K562 (cell line): ENCODE results near the gene HSPB1. TPM values are rescaled to one million over a fixed set of nuclear protein-coding genes. Genes with fewer than 3 reads are reported as not detected.

Experiments used
- BHLHE40 ChIP-seq: IDR thresholded peaks from 2 replicates; pipeline ENCODE4 v1.6.1; 2011; ENCODE audit warnings: low read length, improper control_type of control experiment
- C11orf30 ChIP-seq: fragments of 450-650 bp; IDR thresholded peaks from 2 replicates; pipeline ENCODE4 v1.6.1; 2016; ENCODE audit warnings: low read depth, mild to moderate bottlenecking
- CREB1 ChIP-seq, 2 experiments: sonication (generic) in 1 of 2; formaldehyde crosslinking in 1 of 2; IDR thresholded peaks; 2 replicates each; pipeline versions ENCODE4 v1.6.1 to v1.8.0; 2012 to 2022; ENCODE audit warnings: inconsistent platforms in 1 of 2, mild to moderate bottlenecking in 1 of 2, missing genetic modification reagents in 1 of 2, moderate library complexity in 1 of 2
- ELF2 ChIP-seq: fragments of 250-450 bp; sonication (Bioruptor Pico); IDR thresholded peaks from 2 replicates; pipeline ENCODE4 v1.5.0; 2021; ENCODE audit warnings: mild to moderate bottlenecking
- EZH2 ChIP-seq: IDR thresholded peaks from 2 replicates; pipeline ENCODE4 v1.6.1; 2012; ENCODE audit warnings: low read depth, mild to moderate bottlenecking, inconsistent platforms, low read length, borderline replicate concordance
- GATAD2B ChIP-seq: fragments of 450-650 bp; IDR thresholded peaks from 2 replicates; pipeline ENCODE4 v1.6.1; 2017; ENCODE audit warnings: mild to moderate bottlenecking, borderline replicate concordance
- IFI16 ChIP-seq: fragments of 250-450 bp; sonication (Bioruptor Pico); IDR thresholded peaks from 2 replicates; pipeline ENCODE4 v2.1.2; 2022; ENCODE audit warnings: mild to moderate bottlenecking, inconsistent platforms
- KDM1A ChIP-seq, 2 experiments: fragments of 450-650 bp; IDR thresholded peaks; 2 replicates each; pipeline ENCODE4 v1.6.1; 2016; ENCODE audit warnings: mild to moderate bottlenecking in 2 of 2
- NFE2L1 ChIP-seq: fragments of 450-650 bp; IDR thresholded peaks from 2 replicates; pipeline ENCODE4 v1.6.1; 2016; ENCODE audit warnings: missing genetic modification characterization, low read depth, mild to moderate bottlenecking, missing compliant biosample characterization, moderate library complexity, borderline replicate concordance
- NKRF ChIP-seq: fragments of 450-650 bp; IDR thresholded peaks from 2 replicates; pipeline ENCODE4 v1.6.1; 2016; ENCODE audit warnings: borderline replicate concordance
- RBM15 ChIP-seq: fragments of 200-400 bp; formaldehyde crosslinking; IDR thresholded peaks from 2 replicates; pipeline ENCODE4 v1.6.1; 2018; ENCODE audit warnings: mild to moderate bottlenecking, low read length, moderate library complexity; ENCODE audit not compliant: insufficient read depth
- STAG1 ChIP-seq: sonication (generic); formaldehyde crosslinking; IDR thresholded peaks from 2 replicates; pipeline ENCODE4 v1.5.0; 2020; ENCODE audit warnings: missing genetic modification reagents, borderline replicate concordance
- TBP ChIP-seq: optimal IDR thresholded peaks from 2 replicates; pipeline ENCODE3; 2011; ENCODE audit warnings: low read depth, low read length, improper control_type of control experiment
- TEAD1 ChIP-seq, 2 experiments: fragments of 450-650 bp in 1 of 2; sonication (generic) in 1 of 2; formaldehyde crosslinking; IDR thresholded peaks; 2 replicates each; pipeline versions ENCODE4 v1.4.0 to v1.8.0; 2020 to 2022; ENCODE audit warnings: mild to moderate bottlenecking in 2 of 2, missing genetic modification reagents in 1 of 2
- YY1 ChIP-seq, 3 experiments: IDR thresholded peaks; 2 replicates each; pipeline ENCODE4 v1.6.1; 2011; ENCODE audit warnings: low read length in 2 of 3, mild to moderate bottlenecking in 2 of 3, moderate library complexity in 2 of 3, borderline replicate concordance in 1 of 3, control low read depth in 1 of 3, low read depth in 1 of 3; ENCODE audit not compliant: insufficient read depth in 3 of 3, insufficient replicate concordance in 2 of 3, control insufficient read depth in 1 of 3, insufficient read length in 1 of 3; ENCODE audit errors: extremely low read depth in 1 of 3
- ZNF133 ChIP-seq: fragments of 250-450 bp; sonication (Bioruptor Pico); IDR thresholded peaks from 2 replicates; pipeline ENCODE4 v1.4.0; 2020; ENCODE audit warnings: mild to moderate bottlenecking
- ZNF239 ChIP-seq: fragments of 250-450 bp; sonication (Bioruptor Pico); IDR thresholded peaks from 2 replicates; pipeline ENCODE4 v1.4.0; 2020; ENCODE audit warnings: mild to moderate bottlenecking
- ZNF512 ChIP-seq: IDR thresholded peaks from 2 replicates; pipeline ENCODE4 v1.6.1; 2016; ENCODE audit warnings: missing genetic modification characterization, missing compliant biosample characterization
- polyA plus RNA-seq, 8 experiments: library from polyadenylated mRNA; depleted of rRNA in 4 of 8; stranded (reverse) in 5 of 8; unstranded in 3 of 8; fragments of >200 nt; fragmentation: Nextera tagmentation in 2 of 8; fragmentation: Illumina TruSeq in 1 of 8; extraction: Ambion mirVana in 2 of 8; extraction: Trizol in 1 of 8; gene quantifications; 2 replicates each; pipeline versions ENCODE4 v1.2.1 to v1.2.3, GENCODE V29; 2011 to 2014; ENCODE audit warnings: inconsistent platforms in 1 of 8, missing spikeins in 1 of 8
- total RNA-seq, 7 experiments: library from RNA; depleted of rRNA in 6 of 7; stranded (reverse); fragments of >200 nt in 6 of 7; fragmentation: Illumina TruSeq in 2 of 7; extraction: Trizol in 2 of 7; gene quantifications; 2 replicates each; pipeline versions ENCODE4 v1.2.1 to v1.2.3, GENCODE V29; 2011 to 2021; ENCODE audit warnings: low replicate concordance in 1 of 7
- TF ChIP-seq, protein P1 (sequence below): sonication (generic); formaldehyde crosslinking; IDR thresholded peaks from 2 replicates; pipeline ENCODE4 v1.8.1; 2023; ENCODE audit warnings: mild to moderate bottlenecking, missing genetic modification reagents
- TF ChIP-seq, protein P2 (sequence below): IDR thresholded peaks from 2 replicates; pipeline ENCODE4 v1.6.1; 2011; ENCODE audit not compliant: insufficient read length; ENCODE audit errors: extremely low read depth

HSPB1 gene
- total and polyA plus RNA-seq, 9 of the 15 experiments (the other 6 are each of a cell fraction or from before 2014, with no cell fraction given): 27.1 to 522 (median 138) TPM

DNA sequence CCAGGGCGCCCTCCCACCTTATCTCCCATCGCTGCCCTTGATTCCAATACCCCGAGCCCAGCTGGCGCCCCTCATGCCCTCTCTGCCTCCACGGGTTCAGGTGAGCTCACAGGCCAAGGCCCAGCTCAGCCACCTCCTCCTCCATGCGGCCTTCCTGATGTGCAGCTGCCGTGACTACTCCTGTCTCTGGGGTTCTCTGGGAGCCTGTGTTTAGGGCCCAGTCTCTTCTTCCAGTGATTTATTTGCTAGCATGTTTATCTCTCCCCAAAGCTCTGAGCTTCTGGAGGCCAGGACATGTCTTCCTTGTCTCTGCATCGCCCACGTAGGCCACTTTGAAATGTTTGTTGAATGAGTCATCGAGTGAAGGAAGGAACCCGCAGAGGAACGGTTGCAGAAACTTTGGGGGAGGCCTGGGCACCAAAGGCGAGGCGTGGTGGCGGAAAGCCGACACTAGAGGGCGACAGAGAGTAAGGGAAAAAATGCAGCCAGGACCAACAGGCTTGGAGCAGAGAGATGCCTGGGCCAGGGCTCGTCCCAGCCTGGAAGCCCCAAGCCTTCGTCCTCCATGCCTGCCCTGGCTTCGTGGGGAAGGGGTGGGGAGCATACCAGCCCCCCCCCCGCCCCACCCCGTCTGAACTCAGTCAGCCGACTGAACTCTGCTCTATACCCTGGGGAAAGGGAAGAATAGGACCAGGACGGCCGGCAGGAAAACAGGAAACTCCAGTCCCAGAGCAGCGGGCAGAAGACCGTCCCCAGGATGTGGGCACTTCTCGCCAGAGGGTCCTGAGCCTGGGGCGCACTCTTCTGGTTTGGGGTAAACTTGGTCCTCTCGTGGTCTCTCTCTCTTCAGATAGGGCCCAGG is 10.9 kb upstream of the HSPB1 start (continued):
- TF ChIP-seq GATAD2B (no peak), NKRF (no peak), BHLHE40 (peak; percentile 20; the same call in 1 of the 2 replicates), YY1 (IDR thresholded peaks at IDR 0.05; ENCODE audit: borderline replicate concordance in 1 of 3, control insufficient read depth in 1 of 3, extremely low read depth in 1 of 3, insufficient read depth in 3 of 3, insufficient read length in 1 of 3, insufficient replicate concordance in 2 of 3, low read depth in 1 of 3, low read length in 2 of 3) (peak in 1 of 3 experiments; percentile 37), TBP (peak; percentile 28), RBM15 (no peak), TEAD1 (CRISPR knock-in tag; IDR thresholded peaks at IDR 0.05) (peak; percentile 94 to 99), STAG1 (CRISPR knock-in tag) (no peak), ZNF133 (CRISPR knock-in tag) (no peak), ELF2 (no peak), CREB1 (IDR thresholded peaks at IDR 0.05) (0 out of 2 replicates have a peak, but pooled peaks have one; percentile 14), CREB1 (CRISPR knock-in tag; IDR thresholded peaks at IDR 0.05) (peak; percentile 68; the same call in 1 of the 2 replicates), EZH2 (no peak), IFI16 (CRISPR knock-in tag) (no peak), NFE2L1 (tag) (no peak), ZNF239 (CRISPR knock-in tag) (no peak), C11orf30 (no peak), KDM1A (IDR thresholded peaks at IDR 0.05) (peak; percentile 94 to 96), ZNF512 (no peak)
- TF ChIP-seq, protein P1, sequence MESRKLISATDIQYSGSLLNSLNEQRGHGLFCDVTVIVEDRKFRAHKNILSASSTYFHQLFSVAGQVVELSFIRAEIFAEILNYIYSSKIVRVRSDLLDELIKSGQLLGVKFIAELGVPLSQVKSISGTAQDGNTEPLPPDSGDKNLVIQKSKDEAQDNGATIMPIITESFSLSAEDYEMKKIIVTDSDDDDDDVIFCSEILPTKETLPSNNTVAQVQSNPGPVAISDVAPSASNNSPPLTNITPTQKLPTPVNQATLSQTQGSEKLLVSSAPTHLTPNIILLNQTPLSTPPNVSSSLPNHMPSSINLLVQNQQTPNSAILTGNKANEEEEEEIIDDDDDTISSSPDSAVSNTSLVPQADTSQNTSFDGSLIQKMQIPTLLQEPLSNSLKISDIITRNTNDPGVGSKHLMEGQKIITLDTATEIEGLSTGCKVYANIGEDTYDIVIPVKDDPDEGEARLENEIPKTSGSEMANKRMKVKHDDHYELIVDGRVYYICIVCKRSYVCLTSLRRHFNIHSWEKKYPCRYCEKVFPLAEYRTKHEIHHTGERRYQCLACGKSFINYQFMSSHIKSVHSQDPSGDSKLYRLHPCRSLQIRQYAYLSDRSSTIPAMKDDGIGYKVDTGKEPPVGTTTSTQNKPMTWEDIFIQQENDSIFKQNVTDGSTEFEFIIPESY: peak; percentile 41; the same call in 1 of the 2 replicates
- TF ChIP-seq, protein P2, sequence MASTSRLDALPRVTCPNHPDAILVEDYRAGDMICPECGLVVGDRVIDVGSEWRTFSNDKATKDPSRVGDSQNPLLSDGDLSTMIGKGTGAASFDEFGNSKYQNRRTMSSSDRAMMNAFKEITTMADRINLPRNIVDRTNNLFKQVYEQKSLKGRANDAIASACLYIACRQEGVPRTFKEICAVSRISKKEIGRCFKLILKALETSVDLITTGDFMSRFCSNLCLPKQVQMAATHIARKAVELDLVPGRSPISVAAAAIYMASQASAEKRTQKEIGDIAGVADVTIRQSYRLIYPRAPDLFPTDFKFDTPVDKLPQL: no peak
